ENCODE data around the gene OSR1.
A peak's percentile ranks its signal among the peaks of the same experiment; 100 is the strongest.
"Not testable (repeated sequence)": the region's sequence is repeated elsewhere in the genome, so short reads cannot be mapped to it uniquely, and the experiment has no call there.

Gene OSR1

GRCh38 chr2:19330436-19330835 is 28.0 kb downstream of the OSR1 start:
- DNase-seq = no peak

DNA sequence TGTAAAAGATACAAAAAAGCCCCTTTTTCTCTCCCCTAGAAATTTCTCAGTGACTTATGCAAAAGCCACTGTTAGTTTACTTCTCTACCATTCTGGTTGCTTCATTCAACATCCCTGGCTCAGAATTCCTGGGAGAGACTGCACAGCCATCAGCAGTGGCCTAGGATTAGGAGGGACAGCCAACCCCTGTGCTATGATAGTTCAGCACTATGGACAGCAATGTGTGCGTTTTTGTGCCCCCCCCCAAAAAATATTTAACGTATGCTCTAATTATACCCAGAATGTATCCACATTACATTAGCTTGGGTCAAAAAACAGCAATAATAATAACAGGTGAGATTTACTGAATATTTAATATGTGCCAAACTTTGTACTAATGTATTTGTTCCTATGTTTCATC is 29.0 kb downstream of the OSR1 start:
- DNase-seq = no peak

DNA sequence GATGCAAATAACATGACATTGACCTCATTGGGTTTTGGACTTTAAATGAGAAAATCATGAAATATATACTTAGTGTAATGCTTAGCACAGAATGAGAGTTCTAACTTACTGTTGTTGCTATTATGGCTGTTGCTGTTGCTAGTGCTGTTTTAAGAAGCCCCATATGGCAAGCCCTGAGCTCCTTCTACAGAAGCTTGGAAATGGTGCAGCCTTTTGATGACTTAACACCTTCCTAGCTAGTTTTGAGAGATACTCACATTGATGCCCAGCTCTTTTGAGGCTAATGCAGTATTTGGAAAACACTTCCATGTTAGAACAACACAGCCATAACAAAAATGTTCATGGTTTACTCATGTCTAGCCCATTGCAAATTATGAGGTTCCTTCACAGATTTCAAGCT is 30.9 kb downstream of the OSR1 start:
- DNase-seq = no peak

- no peak for DNase-seq
These were observed 36.5 kb downstream of the OSR1 start for GRCh38 chr2:19321946-19322345.

DNA sequence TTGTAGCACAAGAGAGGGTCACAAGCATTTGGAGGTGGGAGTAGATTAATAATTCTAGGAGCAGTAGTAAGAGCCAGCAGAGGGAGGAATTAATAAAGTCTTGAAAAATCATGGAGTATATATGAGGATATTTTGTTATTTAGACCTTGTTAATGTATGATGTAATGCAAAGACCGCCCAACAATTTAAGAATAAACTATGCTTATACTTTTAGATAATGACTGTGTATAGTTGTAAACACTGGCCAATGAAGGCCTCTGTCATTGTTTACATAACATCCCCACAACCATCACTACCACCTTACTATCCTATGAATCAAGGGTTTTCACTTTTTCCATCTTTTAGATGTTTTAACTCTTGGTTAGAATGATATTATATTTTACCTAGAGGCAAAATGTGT is 37.6 kb downstream of the OSR1 start:
- no peak for DNase-seq

GRCh38 chr2:19319698-19320097 is 38.7 kb downstream of the OSR1 start:
- no peak for DNase-seq

- no peak for DNase-seq
These were observed 39.4 kb downstream of the OSR1 start for GRCh38 chr2:19319064-19319463.

DNA sequence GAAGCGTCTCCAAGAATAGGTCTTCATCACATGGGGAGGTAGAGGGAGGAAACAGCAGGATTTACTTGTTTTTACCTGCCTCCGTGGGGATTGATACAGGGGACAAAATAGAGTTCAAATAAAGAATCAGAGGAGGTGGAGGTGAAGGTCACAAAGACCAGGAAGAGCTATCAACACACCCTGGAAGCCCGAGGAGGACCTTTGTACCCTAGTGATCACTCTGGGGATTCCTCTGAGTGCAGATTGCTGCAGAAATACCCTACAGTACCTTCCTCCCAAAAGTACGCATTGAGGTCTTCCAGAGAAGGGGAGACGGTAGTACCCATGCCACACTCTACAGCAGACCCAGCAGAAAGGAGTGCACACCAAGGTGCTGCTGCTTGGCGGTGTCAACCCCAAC is 44.9 kb downstream of the OSR1 start:
- no peak for DNase-seq

DNA sequence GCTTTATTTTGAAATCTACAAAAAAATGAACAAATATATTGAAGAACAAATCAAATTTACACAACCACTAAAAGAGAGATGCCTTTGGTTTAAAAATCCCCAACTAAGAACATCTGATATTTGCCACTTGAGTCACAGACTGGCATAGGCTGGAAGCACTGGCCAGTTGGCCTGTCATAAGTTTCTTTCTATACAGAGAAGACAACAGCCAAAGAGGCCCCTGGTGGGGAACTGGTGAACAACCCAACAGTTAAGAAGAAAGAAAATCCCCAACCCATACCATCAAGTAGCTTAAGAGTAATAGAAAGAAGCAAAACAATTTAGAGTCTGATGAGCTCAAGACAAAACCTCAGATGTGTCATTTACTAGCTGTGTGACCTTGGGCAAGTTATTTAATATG is 45.5 kb downstream of the OSR1 start:
- DNase-seq = peak; percentile 4

- not testable (repeated sequence) for DNase-seq
These were observed 52.4 kb downstream of the OSR1 start for GRCh38 chr2:19306065-19306464.

- not testable (repeated sequence) for DNase-seq
These were observed 52.9 kb downstream of the OSR1 start for GRCh38 chr2:19305400-19306055.

- DNase-seq = no peak
These were observed 56.7 kb downstream of the OSR1 start for GRCh38 chr2:19301706-19302105.
